ENCODE results near the gene VEGFC.

GRCh38 chr4:176752191-176752749, 40.5 kb downstream of the VEGFC start:
- no peak for TF ChIP-seq CTCF (IDR thresholded peaks at IDR 0.05; ENCODE audit: insufficient read depth, low read length)
- TF ChIP-seq GABPA (IDR thresholded peaks at IDR 0.05; ENCODE audit: low read depth) = no peak
